Activated T-helper 1 cell treated with anti-CD3 and anti-CD28 coated beads, Interleukin-12 subunit alpha, Interleukin-12 subunit beta, Interleukin-2, Interleukin-4 antibody, amounts not matched to agents 30 ng/mL and 10 ng/mL and 1 ng/mL, durations not matched to agents 14 hours and 24 hours and 36 hours (primary cell): ENCODE measurements around the gene FBXO39. TPM values are rescaled to one million over a fixed set of nuclear protein-coding genes. Genes with fewer than 3 reads are reported as not detected.

ENCODE experiments used
- total RNA-seq: library from RNA; stranded (reverse); gene quantifications from 2 replicates; pipeline ENCODE4 v1.2.3, GENCODE V29; 2022

Gene FBXO39
- total RNA-seq, 1 donor from 2014 or later = not detected

Other genes starting within 250 kb of the FBXO39 start
- gene PITPNM3, start 219.7 kb upstream of the FBXO39 start, total RNA-seq = 0.65 and 0.81 TPM in 2 replicates
- 18.2 and 22.2 TPM in 2 replicates for gene KIAA0753, start 135.5 kb upstream of the FBXO39 start, total RNA-seq
- gene TXNDC17, start 135.2 kb upstream of the FBXO39 start, total RNA-seq = 94.0 and 95.2 TPM in 2 replicates
- gene MED31, start 124.6 kb upstream of the FBXO39 start, total RNA-seq = 24.3 and 28.4 TPM in 2 replicates
- 1.6 and 1.7 TPM in 2 replicates for gene C17orf100, start 124.5 kb upstream of the FBXO39 start, total RNA-seq
- gene SLC13A5, start 62.8 kb upstream of the FBXO39 start, total RNA-seq = not detected in 2 replicates
- 41.7 and 45.7 TPM in 2 replicates for gene XAF1, start 20.2 kb upstream of the FBXO39 start, total RNA-seq
- gene TEKT1, start 55.5 kb downstream of the FBXO39 start, total RNA-seq = not detected in 2 replicates
- gene ALOX12, start 219.8 kb downstream of the FBXO39 start, total RNA-seq = not detected in 2 replicates
- gene RNASEK, start 236.4 kb downstream of the FBXO39 start, total RNA-seq = 140 and 144 TPM in 2 replicates
- 1.5 and 2.5 TPM in 2 replicates for gene BCL6B, start 246.8 kb downstream of the FBXO39 start, total RNA-seq